Psoas muscle (tissue), 8 donors: Measurements from ENCODE around the gene BGN. TPM values are rescaled to one million over a fixed set of nuclear protein-coding genes. Genes with fewer than 3 reads are reported as not detected.

Experiments used
- ATAC-seq, 4 donors: fragments of 200-7000 bp; cut with Tn5 transposase; one replicate each; pipeline ENCODE4 v1.9.1; 2020; ENCODE audit warnings: moderate library complexity in 3 of 4, mild to moderate bottlenecking in 2 of 4
- DNase-seq, 2 donors: peaks; one replicate each; pipeline ENCODE4 v3.0.0-alpha.2; 2020
- H3K27ac ChIP-seq: fragments of 200-600 bp; one replicate; pipeline ENCODE4 v1.8.0; 2022
- H3K27me3 ChIP-seq, 3 donors: fragments of 200-600 bp in 1 of 3; one replicate each; pipeline versions ENCODE4 v1.6.1 to v1.8.0; 2013 to 2022; ENCODE audit warnings: low read length in 2 of 3, mild to moderate bottlenecking in 2 of 3, moderate library complexity in 1 of 3; ENCODE audit not compliant: insufficient read depth in 3 of 3
- H3K36me3 ChIP-seq, 2 donors: fragments of 200-600 bp in 1 of 2; one replicate each; pipeline versions ENCODE4 v1.6.1 to v1.8.0; 2013 to 2022; ENCODE audit warnings: low read depth in 1 of 2, mild to moderate bottlenecking in 1 of 2, moderate library complexity in 1 of 2; ENCODE audit not compliant: insufficient read depth in 1 of 2
- H3K4me1 ChIP-seq: fragments of 200-600 bp; one replicate; pipeline ENCODE4 v1.8.0; 2022
- H3K4me3 ChIP-seq: fragments of 200-600 bp; one replicate; pipeline ENCODE4 v1.8.0; 2022; ENCODE audit warnings: mild to moderate bottlenecking
- H3K9me3 ChIP-seq: fragments of 200-600 bp; one replicate; pipeline ENCODE4 v1.8.0; 2022
- WGBS, 3 donors: extraction: QIAGEN DNeasy Blood & Tissue Kit; methylation state at CpG; one replicate each; pipeline versions ENCODE4 v1.1.6 to v1.1.7; 2013; 5-methylcytosine and 5-hydroxymethylcytosine counted together
- intact Hi-C, 2 donors: fragments of 100-400 bp; cut with DNase I; formaldehyde crosslinking; loops; one replicate each; pipeline versions ENCODE4 v1.11.0 to v1.14.2; 2022
- polyA plus RNA-seq, 3 donors: library from polyadenylated mRNA; stranded (reverse); fragments of 200-250 nt; gene quantifications; one replicate each; pipeline ENCODE4 v1.2.3, GENCODE V29; 2013
- total RNA-seq, 4 donors: library from RNA; stranded (reverse); fragmentation: NEBNext Ultra II Directional in 2 of 4; extraction: Animal tissue kit (Norgen Biotek cat#: 25700) in 2 of 4; gene quantifications; one replicate each; pipeline versions ENCODE4 v1.2.1 to v1.2.4, GENCODE V29; 2021 to 2023
- TF ChIP-seq, protein P1 (sequence below): fragments of 200-600 bp; IDR thresholded peaks from one replicate; pipeline ENCODE4 v1.8.0; 2022; ENCODE audit warnings: antibody characterized with exemption
- donor health status: healthy with polysubstance abuse.
- donor health status: DM: no; HTN: no; CAD: no; lungs with moderate emphysema.
- donor health status: Bipolar disorder and iron deficiency.
- donor health status: healthy.
- donor health status: DM: yes; HTN: yes; CAD: no.
- donor health status: DM: no; HTN: no; CAD: no.
- donor health status: DM: no; HTN: no; CAD: no.
- donor health status: DM: yes; HTN: yes; CAD: no.

BGN gene
- total and polyA plus RNA-seq, 7 donors, result 6.7 to 62.4 (median 12.6) TPM

- intact Hi-C loops, result no loop called here
- H3K27ac ChIP-seq, result no peak overlapping the region
- H3K4me3 ChIP-seq, result peak overlapping the region; percentile 48
- H3K36me3 ChIP-seq, result no peaks in the 10 kb centered on the region
- peaks cover 0 to 11% (median 0%) of the 10 kb centered on the region in 3 donors for H3K27me3 ChIP-seq
- ATAC-seq, result peak in 1 of 4 donors; percentile 39
- H3K4me1 ChIP-seq, result no peaks in the 10 kb centered on the region
- TF ChIP-seq, protein P1, sequence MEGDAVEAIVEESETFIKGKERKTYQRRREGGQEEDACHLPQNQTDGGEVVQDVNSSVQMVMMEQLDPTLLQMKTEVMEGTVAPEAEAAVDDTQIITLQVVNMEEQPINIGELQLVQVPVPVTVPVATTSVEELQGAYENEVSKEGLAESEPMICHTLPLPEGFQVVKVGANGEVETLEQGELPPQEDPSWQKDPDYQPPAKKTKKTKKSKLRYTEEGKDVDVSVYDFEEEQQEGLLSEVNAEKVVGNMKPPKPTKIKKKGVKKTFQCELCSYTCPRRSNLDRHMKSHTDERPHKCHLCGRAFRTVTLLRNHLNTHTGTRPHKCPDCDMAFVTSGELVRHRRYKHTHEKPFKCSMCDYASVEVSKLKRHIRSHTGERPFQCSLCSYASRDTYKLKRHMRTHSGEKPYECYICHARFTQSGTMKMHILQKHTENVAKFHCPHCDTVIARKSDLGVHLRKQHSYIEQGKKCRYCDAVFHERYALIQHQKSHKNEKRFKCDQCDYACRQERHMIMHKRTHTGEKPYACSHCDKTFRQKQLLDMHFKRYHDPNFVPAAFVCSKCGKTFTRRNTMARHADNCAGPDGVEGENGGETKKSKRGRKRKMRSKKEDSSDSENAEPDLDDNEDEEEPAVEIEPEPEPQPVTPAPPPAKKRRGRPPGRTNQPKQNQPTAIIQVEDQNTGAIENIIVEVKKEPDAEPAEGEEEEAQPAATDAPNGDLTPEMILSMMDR, result no peak
- whole genome bisulfite sequencing, 3 donors, result 31 to 59% (median 33%) methylated on average over 7 to 17 of the region's 17 CpGs
- H3K9me3 ChIP-seq, result no peaks in the 10 kb centered on the region
- peak in 1 of 2 donors; percentile 58 for DNase-seq
These were observed 577 bp downstream of the BGN start for GRCh38 chrX:153495362-153495751.

DNA sequence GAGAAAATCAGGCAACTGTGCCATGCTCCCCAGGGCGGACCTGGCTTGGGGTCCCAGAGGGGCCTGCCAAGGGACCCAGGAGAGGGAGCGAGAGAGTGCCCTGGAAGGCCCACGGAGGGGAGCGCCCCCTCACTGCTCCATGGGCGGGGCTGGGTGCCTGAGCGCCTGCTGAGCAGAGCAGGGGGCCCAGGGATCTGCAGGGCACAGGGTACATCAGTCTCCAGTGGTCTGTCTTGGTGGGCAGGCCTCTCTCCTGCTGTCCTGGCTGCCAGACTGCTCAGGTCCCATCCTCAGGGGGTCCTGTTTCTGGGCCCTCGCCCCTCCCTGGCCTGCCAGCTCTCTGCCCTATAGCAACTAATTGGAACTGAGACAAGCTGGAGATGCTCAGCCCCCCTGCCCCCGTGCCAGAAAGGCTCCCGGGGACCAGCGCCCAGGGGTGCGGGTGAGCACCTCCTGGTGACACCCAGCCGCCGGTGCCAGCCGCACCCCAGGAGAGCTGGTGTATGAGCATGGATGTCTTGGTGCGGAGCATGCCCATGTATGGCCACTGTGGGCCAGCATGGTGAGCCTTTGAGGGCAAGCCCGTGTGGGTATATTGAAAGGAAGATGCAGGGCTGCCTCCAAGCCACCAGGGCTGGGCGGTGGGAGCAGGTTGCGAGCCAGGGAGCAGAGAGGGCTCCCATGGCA, 1.3 kb downstream of the BGN start:
- WGBS, 3 donors, result 72 to 80% (median 77%) methylated on average over 12 to 18 of the region's 18 CpGs
- TF ChIP-seq, protein P1, result no peak
- intact Hi-C loops, result no loop called here
- DNase-seq (no peak), ATAC-seq (no peak)
- H3K36me3 ChIP-seq, result no peaks in the 10 kb centered on the region
- no peak overlapping the region for H3K27ac ChIP-seq
- H3K27me3 ChIP-seq, result peaks cover 0 to 11% (median 0%) of the 10 kb centered on the region in 3 donors
- no peaks in the 10 kb centered on the region for H3K9me3 ChIP-seq
- H3K4me1 ChIP-seq, result no peaks in the 10 kb centered on the region
- H3K4me3 ChIP-seq, result peak overlapping the region; percentile 48

GRCh38 chrX:153496590-153496959, 1.8 kb downstream of the BGN start:
- intact Hi-C loops, result no loop called here
- H3K27me3 ChIP-seq, result peaks cover 0 to 11% (median 0%) of the 10 kb centered on the region in 3 donors
- no peak for DNase-seq
- H3K9me3 ChIP-seq, result no peaks in the 10 kb centered on the region
- H3K4me3 ChIP-seq, result peak overlapping the region; percentile 48
- TF ChIP-seq, protein P1, result no peak
- no peak overlapping the region for H3K27ac ChIP-seq
- no peaks in the 10 kb centered on the region for H3K4me1 ChIP-seq
- no peak for ATAC-seq
- WGBS, 3 donors, result 57 to 76% (median 68%) methylated on average over 7 to 8 of the region's 8 CpGs
- no peaks in the 10 kb centered on the region for H3K36me3 ChIP-seq

- TF ChIP-seq, protein P1, result no peak
- 84 to 90% (median 86%) methylated on average over 5 to 7 of the region's 7 CpGs for WGBS, 3 donors
- H3K4me1 ChIP-seq, result no peaks in the 10 kb centered on the region
- no peak overlapping the region for H3K4me3 ChIP-seq
- DNase-seq (no peak), ATAC-seq (no peak)
- peaks cover 0 to 22% (median 0%) of the 10 kb centered on the region in 3 donors for H3K27me3 ChIP-seq
- H3K27ac ChIP-seq, result no peak overlapping the region
- no peaks in the 10 kb centered on the region for H3K9me3 ChIP-seq
- intact Hi-C loops, result no loop called here
- H3K36me3 ChIP-seq, result no peaks in the 10 kb centered on the region
These were observed 3.7 kb downstream of the BGN start for GRCh38 chrX:153498453-153498852.

DNA sequence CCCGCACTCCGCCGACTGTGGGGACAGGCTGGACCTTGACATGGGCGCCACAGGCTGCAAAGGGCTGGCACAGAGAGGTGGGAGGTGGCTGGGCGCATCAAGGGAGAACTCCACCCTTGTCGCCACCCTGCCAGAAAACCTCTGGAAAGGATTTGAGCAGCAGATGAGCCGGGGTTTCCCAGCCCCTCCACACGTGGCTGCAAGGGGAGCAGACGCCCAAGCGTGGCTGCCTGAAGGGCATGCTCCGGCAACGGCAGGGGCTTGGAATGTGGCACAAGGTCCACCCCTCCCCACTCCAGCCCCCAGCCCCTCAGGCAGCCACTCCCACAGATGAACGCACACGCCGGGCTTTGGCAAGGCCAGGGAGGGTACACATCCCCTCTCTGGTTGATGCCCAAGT, 4.6 kb downstream of the BGN start:
- H3K27me3 ChIP-seq, result peaks cover 0 to 26% (median 0%) of the 10 kb centered on the region in 3 donors
- ATAC-seq (no peak), DNase-seq (no peak)
- intact Hi-C loops, result no loop called here
- TF ChIP-seq, protein P1, result no peak
- 24 to 59% (median 28%) methylated on average over 14 to 15 of the region's 15 CpGs for WGBS, 3 donors
- H3K27ac ChIP-seq, result no peak overlapping the region
- no peaks in the 10 kb centered on the region for H3K4me1 ChIP-seq
- H3K4me3 ChIP-seq, result no peak overlapping the region
- H3K36me3 ChIP-seq, result no peaks in the 10 kb centered on the region
- H3K9me3 ChIP-seq, result no peaks in the 10 kb centered on the region
